ENCODE data around the gene TLE1.
"Not testable (repeated sequence)": the region's sequence is repeated elsewhere in the genome, so short reads cannot be mapped to it uniquely, and the experiment has no call there.

TLE1 gene

GRCh38 chr9:81656871-81657337 is 32.4 kb downstream of the TLE1 start:
- Mint-ChIP-seq H3K9me3 (peaks cover 0 to 4% of the 10 kb centered on the region in 2 donors), H3K4me3 (no peak overlapping the region), H3K36me3 (ENCODE audit: insufficient read depth) (no peaks in the 10 kb centered on the region), H3K4me1 (ENCODE audit: low read depth in 2 of 2) (peaks cover 0 to 14% of the 10 kb centered on the region in 2 donors), H3K27ac (no peak overlapping the region), H3K27me3 (no peaks in the 10 kb centered on the region)
- DNase-seq (no peak), ATAC-seq (replicated peaks) (no peak)

GRCh38 chr9:81656004-81656403 is 33.3 kb downstream of the TLE1 start:
- Mint-ChIP-seq H3K9me3 (peaks cover 0 to 4% of the 10 kb centered on the region in 2 donors), H3K27me3 (no peaks in the 10 kb centered on the region), H3K27ac (peak overlapping the region in 1 of 2 donors; percentile 13), H3K4me3 (no peak overlapping the region), H3K4me1 (ENCODE audit: low read depth in 2 of 2) (peaks cover 0 to 14% of the 10 kb centered on the region in 2 donors), H3K36me3 (ENCODE audit: insufficient read depth) (no peaks in the 10 kb centered on the region)
- ATAC-seq (replicated peaks), result peak; percentile 80
- no peak for DNase-seq

DNA sequence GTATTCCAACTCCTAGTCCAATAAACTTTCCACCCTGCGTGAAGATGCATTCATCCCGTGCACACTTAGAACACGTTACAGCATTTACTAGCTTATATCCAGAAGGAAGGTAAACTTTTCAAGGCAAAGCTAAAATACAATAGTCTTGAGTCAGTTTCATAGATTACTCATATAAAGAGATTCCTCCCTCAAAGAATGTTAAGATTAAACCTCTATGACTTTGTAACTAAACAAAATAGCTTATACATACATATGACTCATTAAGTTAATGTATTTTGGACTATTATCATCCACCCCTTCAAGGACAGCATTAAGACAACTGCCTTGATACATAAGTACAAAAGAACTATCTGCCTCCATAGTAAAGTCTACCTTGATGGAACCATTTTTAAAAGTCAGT is 36.1 kb downstream of the TLE1 start:
- Mint-ChIP-seq H3K4me1 (ENCODE audit: low read depth in 2 of 2) (peaks cover 0 to 12% of the 10 kb centered on the region in 2 donors), H3K36me3 (ENCODE audit: insufficient read depth) (peaks cover 4% of the 10 kb centered on the region), H3K9me3 (peaks cover 0 to 6% of the 10 kb centered on the region in 2 donors), H3K27me3 (no peaks in the 10 kb centered on the region), H3K27ac (no peak overlapping the region), H3K4me3 (no peak overlapping the region)
- ATAC-seq (replicated peaks) (no peak), DNase-seq (no peak)

DNA sequence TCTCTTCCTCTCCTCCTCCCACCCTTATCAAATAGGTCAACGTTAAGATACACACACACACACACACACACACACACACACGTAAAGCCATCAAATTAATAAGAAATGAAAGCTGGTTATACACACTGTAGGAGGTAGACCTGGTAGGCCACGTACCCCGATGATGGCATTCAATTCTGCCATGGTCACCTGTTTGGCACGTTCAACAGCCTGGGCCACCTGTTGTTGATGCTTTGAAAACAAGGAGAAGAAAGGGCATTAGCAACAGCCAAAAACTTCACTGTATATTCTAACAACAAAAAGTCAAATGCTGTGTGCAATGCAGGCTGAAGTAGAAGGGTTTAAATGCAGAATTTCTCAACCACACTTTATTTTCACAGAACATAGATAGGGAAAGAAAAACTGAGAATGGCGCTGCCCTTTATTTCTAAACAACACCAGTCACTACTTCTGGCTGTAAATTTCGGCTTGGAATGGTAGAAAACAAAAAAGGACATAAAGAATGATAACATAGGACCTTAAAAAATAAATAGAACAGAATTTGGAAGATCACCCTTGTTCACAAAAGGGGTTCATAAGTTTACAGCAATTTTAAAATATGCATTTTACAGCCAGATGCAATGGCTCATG is 37.2 kb downstream of the TLE1 start:
- peaks cover 0 to 12% of the 10 kb centered on the region in 2 donors for H3K4me1 Mint-ChIP-seq (ENCODE audit: low read depth in 2 of 2)
- no peak overlapping the region for H3K4me3 Mint-ChIP-seq
- DNase-seq, result no peak
- no peak for ATAC-seq (replicated peaks)
- H3K27ac Mint-ChIP-seq, result no peak overlapping the region
- peaks cover 4% of the 10 kb centered on the region for H3K36me3 Mint-ChIP-seq (ENCODE audit: insufficient read depth)
- no peaks in the 10 kb centered on the region for H3K27me3 Mint-ChIP-seq
- H3K9me3 Mint-ChIP-seq, result peaks cover 0 to 6% of the 10 kb centered on the region in 2 donors

DNA sequence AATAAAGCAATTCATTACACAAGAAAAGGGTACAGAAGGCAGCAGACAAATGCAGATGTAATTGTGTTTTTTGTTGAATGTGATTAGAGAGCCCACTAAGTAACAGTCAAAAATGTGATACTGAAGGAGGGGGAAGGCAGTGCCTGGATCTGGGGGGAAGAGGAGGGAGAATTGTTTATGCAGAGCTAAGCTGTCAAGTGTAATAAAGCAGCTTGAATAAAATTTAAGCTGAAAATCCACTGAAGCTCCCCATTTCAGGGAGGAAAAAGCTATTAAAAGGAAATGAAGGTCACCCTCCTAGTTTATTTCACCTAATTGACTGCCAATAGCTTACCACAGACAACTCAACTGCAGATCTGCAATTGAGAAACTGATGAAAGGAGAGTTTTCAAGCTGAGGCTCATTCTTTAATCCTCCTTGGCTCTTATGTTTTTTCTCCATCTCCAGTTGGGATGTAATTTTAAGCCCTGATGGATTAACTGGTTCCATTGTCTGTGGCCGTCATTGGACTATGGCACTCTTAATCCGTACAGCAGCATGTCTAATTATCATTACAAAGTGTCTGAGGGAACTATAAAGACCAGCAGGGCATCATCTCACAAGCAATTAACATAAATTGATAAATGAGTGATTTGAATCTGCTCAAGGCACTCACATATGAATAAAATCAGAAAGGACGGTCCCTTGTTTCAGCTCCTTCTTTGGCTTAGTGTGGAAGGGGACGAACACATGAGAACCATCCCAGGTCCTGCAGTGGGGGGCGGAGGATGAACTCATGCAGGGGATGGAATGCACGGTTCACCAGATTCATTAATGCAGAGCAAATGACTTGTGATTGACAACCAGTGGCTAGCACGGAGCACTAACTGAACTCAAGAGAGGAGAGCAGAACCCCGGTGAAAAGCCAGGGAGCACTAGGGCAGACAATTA is 38.5 kb downstream of the TLE1 start:
- peaks cover 0 to 7% of the 10 kb centered on the region in 2 donors for H3K4me1 Mint-ChIP-seq (ENCODE audit: low read depth in 2 of 2)
- no peak overlapping the region for H3K4me3 Mint-ChIP-seq

DNA sequence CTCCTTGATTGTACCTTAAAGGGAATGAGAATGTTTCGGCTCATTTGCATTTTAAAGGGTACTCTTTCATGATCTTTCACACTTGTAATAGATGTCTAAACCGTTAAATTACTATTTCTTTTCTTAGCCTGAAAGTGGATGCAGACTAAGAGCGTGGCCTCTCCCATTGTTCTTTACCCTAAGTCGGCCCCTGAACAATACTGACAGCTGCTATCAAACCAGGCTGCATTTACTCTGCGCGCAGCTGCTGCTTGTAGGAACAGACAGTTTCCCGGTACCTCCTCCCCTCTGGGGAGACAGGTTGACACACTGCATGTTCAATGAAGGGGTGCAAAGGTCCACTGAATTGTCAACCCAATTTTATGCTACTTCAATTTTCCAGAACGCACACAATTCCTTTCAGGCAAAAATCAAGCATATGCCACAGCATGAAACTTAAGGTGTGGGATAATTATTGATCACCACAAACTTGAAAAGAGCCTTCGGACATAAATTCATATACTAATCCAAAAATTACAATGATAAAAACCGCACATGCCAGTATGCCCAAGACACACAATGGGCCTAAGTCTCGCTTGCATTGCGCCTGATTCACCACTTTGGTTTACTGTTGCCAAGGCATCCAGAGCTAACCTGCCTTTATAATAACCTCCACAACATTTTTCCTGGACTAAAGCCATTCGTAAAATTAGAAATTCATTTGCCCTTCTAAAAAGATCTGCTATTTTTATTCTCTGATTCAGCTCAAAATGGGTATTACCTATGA is 39.7 kb downstream of the TLE1 start:
- DNase-seq, result no peak
- H3K27ac Mint-ChIP-seq, result peak overlapping the region in 1 of 2 donors; percentile 47
- H3K36me3 Mint-ChIP-seq (ENCODE audit: insufficient read depth), result peaks cover 4% of the 10 kb centered on the region
- H3K4me3 Mint-ChIP-seq, result no peak overlapping the region
- peaks cover 0 to 4% of the 10 kb centered on the region in 2 donors for H3K9me3 Mint-ChIP-seq
- ATAC-seq (replicated peaks), result no peak
- no peaks in the 10 kb centered on the region for H3K27me3 Mint-ChIP-seq
- peaks cover 0 to 4% of the 10 kb centered on the region in 2 donors for H3K4me1 Mint-ChIP-seq (ENCODE audit: low read depth in 2 of 2)

More for the DNA sequence above, 38.5 kb downstream of the TLE1 start:
- Mint-ChIP-seq H3K27ac (no peak overlapping the region), H3K9me3 (peaks cover 0 to 4% of the 10 kb centered on the region in 2 donors), H3K27me3 (no peaks in the 10 kb centered on the region), H3K36me3 (ENCODE audit: insufficient read depth) (peaks cover 4% of the 10 kb centered on the region)
- DNase-seq (no peak), ATAC-seq (replicated peaks) (no peak)

- Mint-ChIP-seq H3K27me3 (no peaks in the 10 kb centered on the region), H3K27ac (peak overlapping the region in 1 of 2 donors; percentile 47), H3K4me3 (no peak overlapping the region), H3K9me3 (peaks cover 0 to 4% of the 10 kb centered on the region in 2 donors), H3K36me3 (ENCODE audit: insufficient read depth) (peaks cover 4% of the 10 kb centered on the region), H3K4me1 (ENCODE audit: low read depth in 2 of 2) (peaks cover 0 to 6% of the 10 kb centered on the region in 2 donors)
- no peak for ATAC-seq (replicated peaks)
- DNase-seq, result no peak
Measured at GRCh38 chr9:81648891-81649290, 40.5 kb downstream of the TLE1 start.

- peaks cover 0 to 5% of the 10 kb centered on the region in 2 donors for H3K4me1 Mint-ChIP-seq (ENCODE audit: low read depth in 2 of 2)
- no peak overlapping the region for H3K27ac Mint-ChIP-seq
- DNase-seq, result no peak
Measured at GRCh38 chr9:81646337-81646736, 43.0 kb downstream of the TLE1 start.

GRCh38 chr9:81644513-81644912 is 44.8 kb downstream of the TLE1 start:
- not testable (repeated sequence) for H3K36me3 Mint-ChIP-seq (ENCODE audit: insufficient read depth); DNase-seq; H3K4me1 Mint-ChIP-seq (ENCODE audit: low read depth in 2 of 2); H3K27me3 Mint-ChIP-seq; H3K27ac Mint-ChIP-seq; H3K4me3 Mint-ChIP-seq; H3K9me3 Mint-ChIP-seq; ATAC-seq (replicated peaks)

More at GRCh38 chr9:81646337-81646736, 43.0 kb downstream of the TLE1 start:
- no peak for ATAC-seq (replicated peaks)
- Mint-ChIP-seq H3K4me3 (no peak overlapping the region), H3K36me3 (ENCODE audit: insufficient read depth) (peaks cover 4% of the 10 kb centered on the region), H3K9me3 (peaks cover 0 to 7% of the 10 kb centered on the region in 2 donors), H3K27me3 (no peaks in the 10 kb centered on the region)

DNA sequence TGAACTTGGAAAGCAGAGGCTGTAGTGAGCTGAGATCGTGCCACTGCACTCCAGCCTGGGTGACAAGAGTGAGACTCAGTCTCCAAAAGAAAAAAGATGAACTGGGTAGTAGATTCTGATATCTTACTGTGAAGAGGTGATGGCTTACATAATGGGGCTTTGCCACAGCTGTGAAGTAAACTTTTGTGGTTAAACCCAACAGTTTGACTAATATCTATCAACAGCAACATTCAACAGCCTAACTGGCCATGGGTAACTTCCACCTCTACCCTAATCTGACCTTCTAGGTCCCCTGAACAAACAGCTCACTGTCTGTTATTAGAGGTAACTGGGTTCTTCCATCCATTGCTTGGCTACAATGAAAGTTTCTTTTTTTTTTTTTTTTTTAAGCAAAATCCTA is 52.1 kb downstream of the TLE1 start:
- H3K9me3 Mint-ChIP-seq, result no peaks in the 10 kb centered on the region
- H3K36me3 Mint-ChIP-seq (ENCODE audit: insufficient read depth), result peaks cover 11% of the 10 kb centered on the region
- no peak overlapping the region for H3K27ac Mint-ChIP-seq
- no peak overlapping the region for H3K4me3 Mint-ChIP-seq
- ATAC-seq (replicated peaks), result no peak
- no peaks in the 10 kb centered on the region for H3K27me3 Mint-ChIP-seq
- DNase-seq, result no peak
- peaks cover 0 to 3% of the 10 kb centered on the region in 2 donors for H3K4me1 Mint-ChIP-seq (ENCODE audit: low read depth in 2 of 2)

DNA sequence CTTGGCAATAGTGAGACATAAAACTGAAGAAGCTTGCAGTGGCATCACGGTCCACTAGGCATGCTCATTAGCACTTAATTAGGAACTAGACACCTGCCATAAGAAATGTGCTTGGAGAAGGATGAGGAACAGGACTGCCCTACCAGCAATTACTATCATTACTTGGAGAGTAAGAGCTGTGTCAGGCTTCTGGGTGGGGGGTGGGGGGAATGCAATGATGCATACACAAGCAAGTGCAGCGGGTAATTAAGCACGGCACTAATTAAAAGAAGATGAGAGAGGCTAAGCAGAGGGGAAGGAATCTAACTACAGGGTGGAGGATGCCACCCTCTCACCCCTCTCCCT is 53.1 kb downstream of the TLE1 start:
- peaks cover 0 to 2% of the 10 kb centered on the region in 2 donors for H3K9me3 Mint-ChIP-seq
- H3K27ac Mint-ChIP-seq, result no peak overlapping the region
- ATAC-seq (replicated peaks), result no peak
- peaks cover 0 to 3% of the 10 kb centered on the region in 2 donors for H3K4me1 Mint-ChIP-seq (ENCODE audit: low read depth in 2 of 2)
- no peak for DNase-seq
- peaks cover 12% of the 10 kb centered on the region for H3K36me3 Mint-ChIP-seq (ENCODE audit: insufficient read depth)
- no peak overlapping the region for H3K4me3 Mint-ChIP-seq
- no peaks in the 10 kb centered on the region for H3K27me3 Mint-ChIP-seq

- Mint-ChIP-seq H3K9me3 (peaks cover 0 to 2% of the 10 kb centered on the region in 2 donors), H3K27ac (no peak overlapping the region), H3K4me1 (ENCODE audit: low read depth in 2 of 2) (peaks cover 0 to 3% of the 10 kb centered on the region in 2 donors), H3K4me3 (no peak overlapping the region), H3K36me3 (ENCODE audit: insufficient read depth) (peaks cover 12% of the 10 kb centered on the region), H3K27me3 (no peaks in the 10 kb centered on the region)
- ATAC-seq (replicated peaks), result no peak
- no peak for DNase-seq
Measured at GRCh38 chr9:81635521-81636254, 53.7 kb downstream of the TLE1 start.
